OCI-M2 (cell line): ENCODE data around the gene ZFR2.
A peak's percentile ranks its signal among the peaks of the same experiment; 100 is the strongest.
"Not testable (repeated sequence)": the region's sequence is repeated elsewhere in the genome, so short reads cannot be mapped to it uniquely, and the experiment has no call there.

Experiments used
- DNase-seq: peaks from one replicate; lab custom pipeline; 2025; ENCODE audit not compliant: unreplicated experiment; lab: John Stamatoyannopoulos, UW

Gene ZFR2

DNA sequence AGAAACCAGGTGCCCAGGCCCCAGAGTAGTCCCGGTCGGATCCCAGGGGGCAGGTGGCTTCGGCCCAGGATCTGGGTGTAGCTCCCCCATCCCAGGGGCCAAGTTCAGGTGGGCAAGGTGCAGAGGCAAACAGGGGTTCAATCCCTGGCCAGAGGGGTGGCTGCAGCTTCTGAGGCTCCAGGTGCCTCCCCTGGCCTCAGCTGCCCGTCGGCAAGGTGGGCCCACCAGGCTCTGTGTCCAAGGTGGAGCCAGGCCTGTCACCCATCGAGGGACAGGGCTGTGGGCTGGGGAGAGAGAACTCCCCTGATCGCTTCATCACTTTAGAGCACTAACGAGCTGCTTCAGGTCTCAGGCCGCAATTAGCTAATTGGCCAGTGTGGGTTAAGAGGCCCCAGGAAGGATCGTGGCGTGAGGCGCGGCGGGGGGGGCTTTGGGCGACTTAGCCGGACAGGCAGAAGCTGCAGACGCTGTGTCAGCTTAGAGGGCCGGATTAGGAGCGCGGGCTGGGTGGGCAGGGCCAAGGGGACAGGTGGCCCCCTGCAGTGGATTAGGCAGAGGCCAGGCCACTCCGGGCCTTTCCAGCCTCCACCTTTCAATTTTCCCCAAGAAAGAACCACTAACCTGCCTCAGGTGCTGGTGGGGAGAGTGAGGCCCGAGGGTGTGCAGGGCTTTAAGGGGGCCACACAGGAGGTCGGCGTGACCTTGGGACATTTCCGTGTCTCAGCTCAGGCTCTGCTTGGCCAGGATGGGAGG is 94.0 kb downstream of the ZFR2 start:
- DNase-seq = no peak

GRCh38 chr19:3773814-3774515 is 94.9 kb downstream of the ZFR2 start:
- DNase-seq = no peak

GRCh38 chr19:3771906-3772455 is 96.9 kb downstream of the ZFR2 start, which contains the start of gene RAX2:
TSS of gene RAX2 (minus strand) at chr19:3772228. CDS start at chr19:3771742, 486 bp downstream.
- no peak for DNase-seq

DNA sequence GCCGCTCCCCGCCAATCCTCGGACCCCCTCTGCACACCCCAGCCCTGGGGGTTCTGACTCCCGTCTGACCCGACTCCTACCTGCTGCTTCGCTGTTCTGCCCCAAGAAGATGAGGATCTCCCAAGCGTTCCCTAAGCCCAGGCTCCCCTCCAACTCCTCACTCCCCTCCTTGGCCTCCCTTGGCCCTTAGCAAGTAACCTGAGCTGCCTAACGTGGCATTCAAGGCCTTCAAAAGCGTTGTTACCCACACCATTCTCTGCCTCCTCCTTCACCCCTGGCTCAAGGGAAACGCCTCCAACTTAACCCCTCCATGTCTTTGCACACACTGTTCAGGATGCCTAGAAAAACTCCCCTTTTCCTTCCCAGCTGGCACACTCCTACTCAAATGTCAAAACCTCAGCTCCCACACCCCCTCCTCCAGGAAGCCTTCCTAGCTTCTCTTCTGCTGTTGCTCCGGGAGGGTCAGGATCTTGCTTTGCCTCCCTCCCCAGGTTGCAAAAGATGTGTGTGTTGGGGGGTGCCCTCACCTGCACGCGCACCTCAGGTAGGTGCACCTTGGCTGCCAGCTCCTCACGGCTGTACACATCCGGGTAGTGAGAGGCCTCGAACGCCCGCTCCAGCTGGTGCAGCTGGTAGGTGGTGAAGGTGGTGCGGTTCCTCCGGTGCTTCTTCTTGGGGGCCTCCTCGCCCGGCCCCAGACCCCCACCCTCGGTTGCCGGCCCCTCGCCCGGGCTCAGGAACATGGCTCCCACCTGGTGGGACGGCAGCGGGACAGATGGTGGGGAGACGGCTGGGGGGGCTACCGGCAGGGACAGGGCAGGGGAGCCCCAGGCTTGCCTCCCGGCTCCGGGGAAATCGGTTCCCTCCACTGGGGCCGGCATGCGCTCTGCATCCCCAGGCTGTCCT is 97.6 kb downstream of the ZFR2 start:
- no peak for DNase-seq

GRCh38 chr19:3770136-3770999 is 98.5 kb downstream of the ZFR2 start:
- no peak for DNase-seq

GRCh38 chr19:3769494-3769893 is 99.3 kb downstream of the ZFR2 start:
- no peak for DNase-seq

DNA sequence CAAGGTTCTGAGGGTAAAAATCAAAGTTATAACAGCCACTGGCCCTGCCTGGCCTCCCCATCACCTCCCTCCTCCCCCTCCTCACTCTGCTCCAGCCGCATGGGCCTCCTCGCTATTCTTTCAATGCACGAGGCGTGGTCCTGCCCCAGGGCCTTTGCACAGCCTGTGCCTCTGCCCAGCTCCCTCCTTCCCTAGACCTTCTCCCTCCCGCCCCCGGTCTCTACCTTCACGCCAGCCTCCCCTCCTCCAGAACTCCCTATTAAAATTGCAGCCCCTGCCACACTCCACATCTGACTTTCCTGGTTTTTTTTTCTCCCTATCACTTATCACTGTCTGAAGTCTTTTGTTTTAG is 100.1 kb downstream of the ZFR2 start:
- no peak for DNase-seq

GRCh38 chr19:3768015-3768747 is 100.7 kb downstream of the ZFR2 start:
- DNase-seq = no peak

GRCh38 chr19:3767050-3767449 is 101.8 kb downstream of the ZFR2 start:
- DNase-seq = no peak

GRCh38 chr19:3766520-3766919 is 102.3 kb downstream of the ZFR2 start:
- DNase-seq = no peak

GRCh38 chr19:3765757-3766156 is 103.1 kb downstream of the ZFR2 start:
- not testable (repeated sequence) for DNase-seq

DNA sequence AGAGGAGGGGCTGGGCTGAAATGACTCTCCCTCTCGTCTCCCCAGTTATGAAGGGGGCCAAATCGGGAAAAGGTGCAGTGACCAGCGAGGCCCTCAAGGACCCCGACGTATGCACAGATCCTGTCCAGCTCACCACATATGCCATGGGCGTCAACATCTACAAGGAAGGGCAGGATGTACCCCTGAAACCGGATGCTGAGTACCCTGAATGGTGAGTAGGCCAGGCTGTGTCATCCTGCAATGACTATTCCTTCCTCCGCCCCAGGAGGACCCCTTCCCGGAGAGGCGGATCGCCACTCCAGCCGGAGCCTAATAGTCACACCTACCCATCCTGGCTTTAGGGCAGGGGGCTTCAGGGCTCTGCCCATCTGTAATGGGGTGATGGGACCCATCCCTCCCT is 103.7 kb downstream of the ZFR2 start:
- no peak for DNase-seq

- peak; percentile 90 for DNase-seq
Measured at GRCh38 chr19:3762501-3763459, 106.1 kb downstream of the ZFR2 start, which contains the start of gene MRPL54. TSS of gene MRPL54 (plus strand) at chr19:3762682. CDS start at chr19:3762701, 19 bp downstream.

GRCh38 chr19:3762130-3762473 is 106.7 kb downstream of the ZFR2 start:
- no peak for DNase-seq

GRCh38 chr19:3761382-3762129 is 107.3 kb downstream of the ZFR2 start, which contains the start of gene APBA3:
TSS of gene APBA3 (minus strand) at chr19:3761692. CDS start at chr19:3760264, 1,428 bp downstream.
- peak; percentile 44 for DNase-seq

DNA sequence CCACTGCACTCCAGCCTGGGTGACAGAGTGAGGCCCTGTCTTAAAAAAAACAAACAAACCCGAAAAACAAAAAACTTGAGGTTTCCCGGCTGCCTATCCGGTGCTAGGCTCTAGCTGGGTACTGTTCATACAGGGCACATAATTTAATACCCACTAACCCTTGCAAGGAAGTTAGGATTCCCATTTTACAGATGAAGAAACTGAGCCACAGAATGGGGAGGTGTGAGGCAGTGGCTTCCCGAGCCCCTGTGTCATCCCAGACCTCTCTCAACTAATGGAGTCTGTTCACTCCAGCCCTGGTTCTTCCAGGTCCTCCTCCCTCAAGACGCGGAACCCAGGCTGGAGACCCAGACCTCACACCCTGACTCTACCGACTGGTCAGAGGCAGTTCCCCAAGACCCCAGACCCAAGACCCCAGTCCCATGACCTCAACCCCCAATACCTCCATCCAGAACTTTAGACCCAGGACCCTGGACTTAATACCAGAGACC is 107.9 kb downstream of the ZFR2 start:
- DNase-seq = no peak

DNA sequence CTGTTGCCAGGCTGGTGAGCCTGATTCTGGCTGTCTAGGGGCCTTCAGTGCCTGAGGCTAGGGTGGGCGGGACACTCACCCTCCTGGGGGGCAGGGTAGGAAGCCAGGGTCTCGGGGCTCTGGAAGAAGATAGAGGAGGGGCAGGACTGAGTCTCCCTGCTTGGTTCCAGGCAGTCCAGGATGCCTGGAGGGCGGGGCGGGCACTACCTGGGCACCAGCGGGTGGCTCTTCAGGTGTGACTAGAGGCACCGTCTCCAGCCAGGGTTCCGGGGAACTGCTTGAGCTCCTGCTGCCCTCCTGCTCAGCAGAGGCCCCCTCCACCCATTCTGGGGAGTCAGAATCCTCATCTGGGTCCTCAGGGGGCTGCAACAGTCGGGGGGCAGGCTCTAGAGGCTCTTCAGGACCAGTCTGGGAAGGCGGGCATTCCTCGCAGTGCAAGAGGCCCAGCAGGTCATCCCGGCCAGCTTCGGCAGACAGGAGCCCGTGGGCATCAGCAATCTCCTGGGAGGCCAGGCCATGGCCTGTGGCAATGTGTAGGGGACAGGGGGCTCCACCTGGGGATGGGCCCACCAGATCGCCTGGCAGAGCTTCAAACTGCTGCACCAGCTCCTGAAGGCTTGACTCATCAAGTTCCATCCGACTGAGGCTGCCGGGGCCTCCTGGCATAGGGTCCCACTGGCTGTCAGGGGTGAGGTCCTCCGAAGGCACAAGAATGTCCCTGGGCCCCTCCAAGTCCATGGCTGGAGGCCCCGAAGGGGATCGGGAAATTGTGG is 109.2 kb downstream of the ZFR2 start:
- DNase-seq = no peak
